Erythroblast (primary cell): Measurements from ENCODE around the gene FAM20C.

Experiments
- GATA1 ChIP-seq: IDR thresholded peaks from 2 replicates; pipeline ENCODE4 v1.6.1; 2011; ENCODE audit warnings: low read depth, mild to moderate bottlenecking, control low read depth, low read length, moderate library complexity
- POLR2A ChIP-seq: IDR thresholded peaks from 2 replicates; pipeline ENCODE4 v1.6.1; 2011; ENCODE audit warnings: mild to moderate bottlenecking, low read length

DNA sequence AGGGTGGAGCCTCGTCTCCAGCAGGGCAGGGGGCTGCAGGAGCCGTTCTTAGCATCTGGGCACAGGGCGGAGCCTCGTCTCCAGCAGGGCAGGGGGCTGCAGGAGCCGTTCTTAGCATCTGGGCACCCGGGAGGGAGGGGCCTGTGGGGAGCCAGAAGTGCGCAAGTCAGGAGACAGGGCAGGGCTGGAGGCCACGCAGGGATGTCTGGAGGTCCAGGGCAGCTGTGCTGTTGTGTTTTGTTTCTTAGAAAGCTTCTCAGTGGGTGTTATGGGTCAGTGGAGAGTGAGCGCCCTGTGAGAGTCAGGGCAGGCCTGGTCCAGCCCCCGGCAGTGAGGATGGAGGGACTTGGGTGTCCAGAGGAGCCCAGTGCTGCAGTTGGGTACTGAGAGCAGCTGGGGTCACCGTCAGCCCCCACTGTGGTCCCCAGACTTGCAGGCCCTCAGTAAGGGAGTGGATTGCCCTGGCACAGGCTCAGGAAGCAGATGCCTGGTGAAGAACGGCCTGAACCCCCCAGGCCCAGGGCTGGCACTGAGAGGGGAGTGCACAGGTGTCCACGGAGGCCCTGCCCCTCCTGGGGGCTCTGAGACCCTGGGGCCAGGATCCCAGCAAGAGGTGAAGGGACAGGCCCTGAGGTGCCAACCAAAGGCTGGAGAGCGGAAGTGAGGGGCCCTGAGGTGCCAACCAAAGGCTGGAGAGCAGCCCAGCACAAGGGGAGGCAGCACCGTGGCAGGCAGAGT is 29.8 kb downstream of the FAM20C start:
- no peak for TF ChIP-seq POLR2A
- no peak for TF ChIP-seq GATA1
